ENCODE measurements around the gene NTF3. TPM values are rescaled to one million over a fixed set of nuclear protein-coding genes. Genes with fewer than 3 reads are reported as not detected.

The NTF3 gene
- total RNA-seq, 1 donor from 2014 or later, result 8.6 TPM

- no peak overlapping the region for H3K27ac Mint-ChIP-seq
- no peak for DNase-seq (ENCODE audit: low spot score in 2 of 2, unreplicated experiment in 2 of 2)
These were observed 90.8 kb downstream of the NTF3 start for GRCh38 chr12:5522432-5523335.

GRCh38 chr12:5523396-5524115 is 91.6 kb downstream of the NTF3 start:
- Mint-ChIP-seq H3K36me3 (no peaks in the 10 kb centered on the region), H3K4me3 (no peak overlapping the region), H3K9me3 (no peaks in the 10 kb centered on the region), H3K27ac (no peak overlapping the region), H3K27me3 (ENCODE audit: low read depth) (peaks cover 4% of the 10 kb centered on the region), H3K4me1 (peaks cover 4% of the 10 kb centered on the region)
- DNase-seq (ENCODE audit: low spot score in 2 of 2, unreplicated experiment in 2 of 2), result no peak
- TF ChIP-seq, protein P1, sequence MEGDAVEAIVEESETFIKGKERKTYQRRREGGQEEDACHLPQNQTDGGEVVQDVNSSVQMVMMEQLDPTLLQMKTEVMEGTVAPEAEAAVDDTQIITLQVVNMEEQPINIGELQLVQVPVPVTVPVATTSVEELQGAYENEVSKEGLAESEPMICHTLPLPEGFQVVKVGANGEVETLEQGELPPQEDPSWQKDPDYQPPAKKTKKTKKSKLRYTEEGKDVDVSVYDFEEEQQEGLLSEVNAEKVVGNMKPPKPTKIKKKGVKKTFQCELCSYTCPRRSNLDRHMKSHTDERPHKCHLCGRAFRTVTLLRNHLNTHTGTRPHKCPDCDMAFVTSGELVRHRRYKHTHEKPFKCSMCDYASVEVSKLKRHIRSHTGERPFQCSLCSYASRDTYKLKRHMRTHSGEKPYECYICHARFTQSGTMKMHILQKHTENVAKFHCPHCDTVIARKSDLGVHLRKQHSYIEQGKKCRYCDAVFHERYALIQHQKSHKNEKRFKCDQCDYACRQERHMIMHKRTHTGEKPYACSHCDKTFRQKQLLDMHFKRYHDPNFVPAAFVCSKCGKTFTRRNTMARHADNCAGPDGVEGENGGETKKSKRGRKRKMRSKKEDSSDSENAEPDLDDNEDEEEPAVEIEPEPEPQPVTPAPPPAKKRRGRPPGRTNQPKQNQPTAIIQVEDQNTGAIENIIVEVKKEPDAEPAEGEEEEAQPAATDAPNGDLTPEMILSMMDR (IDR thresholded peaks at IDR 0.05; ENCODE audit: unreplicated experiment), result no peak

More at GRCh38 chr12:5522432-5523335, 90.8 kb downstream of the NTF3 start:
- Mint-ChIP-seq H3K9me3 (no peaks in the 10 kb centered on the region), H3K27me3 (ENCODE audit: low read depth) (peaks cover 4% of the 10 kb centered on the region), H3K4me3 (no peak overlapping the region), H3K4me1 (peaks cover 4% of the 10 kb centered on the region), H3K36me3 (no peaks in the 10 kb centered on the region)
- TF ChIP-seq, protein P1 (IDR thresholded peaks at IDR 0.05; ENCODE audit: unreplicated experiment), result no peak

GRCh38 chr12:5524116-5524768 is 92.3 kb downstream of the NTF3 start:
- Mint-ChIP-seq H3K4me3 (no peak overlapping the region), H3K27me3 (ENCODE audit: low read depth) (peaks cover 6% of the 10 kb centered on the region), H3K36me3 (no peaks in the 10 kb centered on the region), H3K9me3 (peaks cover under 1% of the 10 kb centered on the region), H3K4me1 (peaks cover 4% of the 10 kb centered on the region), H3K27ac (no peak overlapping the region)
- TF ChIP-seq, protein P1 (IDR thresholded peaks at IDR 0.05; ENCODE audit: unreplicated experiment), result no peak
- DNase-seq (ENCODE audit: low spot score in 2 of 2, unreplicated experiment in 2 of 2), result no peak

DNA sequence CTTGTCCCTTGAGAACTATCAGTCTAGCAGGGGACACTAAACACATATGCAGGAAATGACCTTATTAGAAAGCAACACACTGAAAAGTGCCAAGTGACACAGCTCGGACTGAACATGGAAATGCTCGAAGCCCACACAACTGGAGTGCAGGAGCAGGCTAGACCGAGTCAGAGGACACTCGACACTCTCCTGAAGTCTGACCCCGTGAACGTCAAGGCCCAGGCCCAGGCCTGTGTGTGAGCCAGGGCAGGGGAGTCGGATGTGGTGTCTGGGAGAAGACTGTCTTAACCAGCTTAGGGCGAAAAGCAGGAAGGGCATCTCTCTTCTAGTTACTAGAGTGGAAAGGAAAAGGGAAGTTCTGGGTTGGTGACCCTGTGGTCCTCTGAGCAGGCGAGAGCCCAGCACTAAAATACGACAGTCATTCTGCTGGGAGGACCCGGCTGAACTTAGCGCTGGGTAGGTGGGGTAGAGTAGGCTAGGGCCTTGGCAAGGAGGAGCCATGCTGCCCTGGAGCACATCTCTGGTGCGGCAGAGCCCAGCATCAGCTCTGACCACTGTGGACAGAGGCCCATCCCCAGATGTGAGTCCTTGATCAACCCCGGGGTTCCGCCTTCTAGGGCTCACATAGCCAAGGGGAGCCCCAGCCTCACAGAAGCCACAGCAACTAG is 93.0 kb downstream of the NTF3 start:
- H3K9me3 Mint-ChIP-seq, result peaks cover 3% of the 10 kb centered on the region
- no peaks in the 10 kb centered on the region for H3K4me1 Mint-ChIP-seq
- TF ChIP-seq, protein P1 (IDR thresholded peaks at IDR 0.05; ENCODE audit: unreplicated experiment), result no peak
- no peak overlapping the region for H3K4me3 Mint-ChIP-seq
- DNase-seq (ENCODE audit: low spot score in 2 of 2, unreplicated experiment in 2 of 2), result no peak
- H3K36me3 Mint-ChIP-seq, result no peaks in the 10 kb centered on the region
- no peak overlapping the region for H3K27ac Mint-ChIP-seq
- peaks cover 6% of the 10 kb centered on the region for H3K27me3 Mint-ChIP-seq (ENCODE audit: low read depth)

DNA sequence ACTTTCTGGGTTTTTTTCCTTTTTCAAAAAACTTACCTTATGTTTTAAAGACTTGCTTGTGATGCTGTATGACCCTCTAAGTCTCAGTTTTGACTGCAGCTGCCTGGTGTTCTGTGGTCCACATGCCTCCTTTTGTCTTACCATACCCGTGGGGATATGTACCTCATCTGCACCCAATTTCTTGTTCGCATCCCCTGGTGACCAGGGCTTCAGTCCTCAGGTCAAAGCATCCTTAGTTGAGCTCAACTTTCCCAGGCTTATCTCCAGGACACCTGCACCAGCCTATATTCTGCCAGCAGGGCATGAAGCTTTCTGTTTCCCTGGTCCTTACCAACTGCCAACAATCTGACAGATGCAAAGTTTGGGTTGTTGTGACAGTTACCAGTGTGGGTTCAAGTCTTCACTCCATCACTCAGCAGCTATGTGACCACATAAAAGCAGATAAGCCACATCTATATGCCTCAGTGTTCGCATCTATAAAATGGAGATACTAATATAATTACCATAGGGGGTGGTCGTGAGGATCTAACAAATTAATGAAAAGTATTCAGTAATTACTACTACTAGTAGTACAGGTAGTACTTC is 94.0 kb downstream of the NTF3 start:
- Mint-ChIP-seq H3K27me3 (ENCODE audit: low read depth) (peaks cover 6% of the 10 kb centered on the region), H3K9me3 (peaks cover 3% of the 10 kb centered on the region), H3K36me3 (no peaks in the 10 kb centered on the region), H3K4me1 (no peaks in the 10 kb centered on the region), H3K27ac (no peak overlapping the region), H3K4me3 (no peak overlapping the region)
- DNase-seq (ENCODE audit: low spot score in 2 of 2, unreplicated experiment in 2 of 2), result no peak
- TF ChIP-seq, protein P1 (IDR thresholded peaks at IDR 0.05; ENCODE audit: unreplicated experiment), result no peak

Measured in mesothelial cell of epicardium (in vitro differentiated cells).